GM18507 (cell line): Measurements from ENCODE around the gene DPP10.
"Not testable (repeated sequence)": the region's sequence is repeated elsewhere in the genome, so short reads cannot be mapped to it uniquely, and the experiment has no call there.

Experiments
- DNase-seq: peaks from one replicate; pipeline ENCODE4 v3.0.0; 2011; ENCODE audit warnings: low read depth; ENCODE audit not compliant: insufficient read length; ENCODE audit errors: extremely low spot score
- FAIRE-seq: peaks from 2 replicates; lab custom pipeline; 2011; peaks lifted over from hg19 to GRCh38; lab: Jason Lieb, UNC

The DPP10 gene

GRCh38 chr2:114496959-114497358 lies 54.5 kb downstream of the DPP10 start:
- FAIRE-seq (no peak), DNase-seq (no peak)

- FAIRE-seq (no peak), DNase-seq (no peak)
These were observed 56.7 kb downstream of the DPP10 start for GRCh38 chr2:114499101-114499500.

- DNase-seq: no peak
- FAIRE-seq: no peak
These were observed 65.3 kb downstream of the DPP10 start for GRCh38 chr2:114507744-114508143.

- FAIRE-seq (no peak), DNase-seq (no peak)
These were observed 73.4 kb downstream of the DPP10 start for GRCh38 chr2:114515882-114516281.

GRCh38 chr2:114517580-114517979 lies 75.1 kb downstream of the DPP10 start:
- no peak for FAIRE-seq
- no peak for DNase-seq

- no peak for FAIRE-seq
- no peak for DNase-seq
These were observed 76.3 kb downstream of the DPP10 start for GRCh38 chr2:114518738-114519137.

- DNase-seq, FAIRE-seq: not testable (repeated sequence)
These were observed 80.2 kb downstream of the DPP10 start for GRCh38 chr2:114522612-114523011.

- no peak for FAIRE-seq
- DNase-seq: no peak
These were observed 83.5 kb downstream of the DPP10 start for GRCh38 chr2:114525955-114526354.

- FAIRE-seq (no peak), DNase-seq (no peak)
These were observed 84.4 kb downstream of the DPP10 start for GRCh38 chr2:114526841-114527240.

- DNase-seq (no peak), FAIRE-seq (no peak)
These were observed 85.0 kb downstream of the DPP10 start for GRCh38 chr2:114527330-114527983.

GRCh38 chr2:114534116-114535084 lies 92.0 kb downstream of the DPP10 start:
- DNase-seq (no peak), FAIRE-seq (no peak)

- FAIRE-seq (no peak), DNase-seq (no peak)
These were observed 95.3 kb downstream of the DPP10 start for GRCh38 chr2:114537777-114538176.

GRCh38 chr2:114542695-114543094 lies 100.3 kb downstream of the DPP10 start:
- DNase-seq: no peak
- FAIRE-seq: no peak

- FAIRE-seq: no peak
These were observed 100.9 kb downstream of the DPP10 start for GRCh38 chr2:114543236-114543766.

GRCh38 chr2:114545052-114545451 lies 102.6 kb downstream of the DPP10 start:
- DNase-seq (no peak), FAIRE-seq (no peak)

More at GRCh38 chr2:114543236-114543766, 100.9 kb downstream of the DPP10 start:
- no peak for DNase-seq

- DNase-seq (no peak), FAIRE-seq (no peak)
These were observed 104.1 kb downstream of the DPP10 start for GRCh38 chr2:114546531-114546930.

- no peak for DNase-seq
- no peak for FAIRE-seq
These were observed 105.7 kb downstream of the DPP10 start for GRCh38 chr2:114548151-114548550.

GRCh38 chr2:114550364-114550763 lies 107.9 kb downstream of the DPP10 start:
- FAIRE-seq (no peak), DNase-seq (no peak)

- FAIRE-seq: no peak
- no peak for DNase-seq
These were observed 108.7 kb downstream of the DPP10 start for GRCh38 chr2:114550895-114551793.
